Spleen (tissue), 7 donors: ENCODE measurements around the gene ZNF491.
"Not testable (repeated sequence)": the region's sequence is repeated elsewhere in the genome, so short reads cannot be mapped to it uniquely, and the experiment has no call there.

ENCODE experiments used
- CTCF ChIP-seq, 11 experiments: fragments of 200-600 bp in 7 of 11; fragments of 450-650 bp in 4 of 11; sonication (generic) in 4 of 11; IDR thresholded peaks in 8 of 11; conservative IDR thresholded peaks in 3 of 11; 1 replicate in 7 of 11; 2 replicates in 4 of 11; pipeline versions ENCODE4 v1.4.0 to v1.8.0; 2016 to 2021; ENCODE audit warnings: antibody characterized with exemption in 11 of 11, inconsistent platforms in 4 of 11, mild to moderate bottlenecking in 1 of 11
- POLR2A ChIP-seq, 3 donors: fragments of 450-650 bp; IDR thresholded peaks; one replicate each; pipeline ENCODE4 v1.5.1; 2017; ENCODE audit warnings: antibody characterized with exemption in 3 of 3, mild to moderate bottlenecking in 1 of 3
- donor health status: DM: no; HTN: no; CAD: no; lungs with moderate emphysema.
- donor health status: DM: no; HTN: no; CAD: no.
- donor health status: DM: no; HTN: no; CAD: no.

DNA sequence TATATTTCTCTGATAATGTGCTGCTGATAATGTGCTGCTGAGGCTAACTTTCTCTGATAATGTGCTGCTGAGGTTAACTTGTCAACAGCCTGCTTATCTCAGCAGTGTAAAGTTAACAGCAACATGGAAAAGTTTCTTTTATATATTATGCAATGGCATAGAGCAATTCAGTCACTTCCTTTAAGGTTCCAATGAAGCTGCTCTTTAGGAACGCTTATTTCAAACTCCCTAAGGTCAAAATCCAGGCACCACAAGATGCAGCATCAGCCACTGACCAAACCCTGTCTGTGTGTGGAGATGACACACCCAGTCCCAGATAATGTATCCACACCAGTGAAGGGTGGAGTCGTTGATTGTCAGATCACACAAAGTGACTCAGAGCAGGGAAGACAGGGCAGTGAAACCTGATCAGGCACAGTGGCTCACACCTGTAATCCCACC is 37.3 kb downstream of the ZNF491 start:
- TF ChIP-seq CTCF (IDR thresholded peaks at IDR 0.05 in 8 of 11, conservative IDR thresholded peaks at IDR 0.05 in 3 of 11); POLR2A (IDR thresholded peaks at IDR 0.05): not testable (repeated sequence)
